Stimulated activated CD4-positive, alpha-beta T cell treated with anti-CD3 and anti-CD28 coated beads, Interleukin-4, amount 100 ng/mL, for 24 hours (primary cell): Measurements from ENCODE around the gene SCAF4.
A peak's percentile ranks its signal among the peaks of the same experiment; 100 is the strongest.
"Not testable (repeated sequence)": the region's sequence is repeated elsewhere in the genome, so short reads cannot be mapped to it uniquely, and the experiment has no call there.

Source experiments
- DNase-seq: peaks from one replicate; pipeline ENCODE4 v3.0.0-alpha.2; 2020

SCAF4 gene

DNA sequence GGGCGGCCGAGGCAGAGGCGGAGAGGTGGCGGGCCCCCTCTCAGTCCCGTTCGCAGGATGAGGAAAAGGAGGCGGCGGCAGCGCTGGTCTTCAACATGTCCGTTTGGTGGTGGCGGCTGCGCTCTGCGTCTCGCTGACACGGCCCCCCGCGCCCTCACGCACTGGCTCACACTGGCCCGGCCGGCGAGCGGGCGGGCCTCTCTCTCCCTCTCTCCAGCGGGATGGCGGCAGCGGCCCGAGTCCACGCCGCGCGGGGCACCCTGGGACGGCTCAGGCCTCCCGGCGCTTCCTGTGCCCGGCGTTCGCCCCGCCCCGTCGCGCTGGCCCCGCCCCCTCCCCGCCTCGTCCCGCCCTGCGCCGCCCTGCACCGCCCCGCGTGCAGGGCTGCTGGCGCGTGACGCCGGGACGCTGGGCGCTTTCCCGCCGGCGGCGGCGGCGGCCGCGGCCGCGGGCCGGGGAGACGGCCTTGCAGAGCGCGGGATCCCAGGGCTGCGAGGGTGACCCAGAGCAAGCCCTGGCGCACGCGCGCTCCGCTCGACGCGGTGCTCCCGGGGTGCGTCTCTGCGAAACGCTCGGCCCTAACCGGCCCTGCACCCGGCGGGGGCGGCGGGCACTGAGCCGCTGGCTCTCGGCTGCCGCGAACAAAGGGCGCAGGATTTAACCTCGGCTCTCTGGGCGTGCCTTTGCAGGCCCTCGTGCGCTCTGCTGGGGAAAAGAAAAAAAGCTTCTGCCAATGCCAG, at the start of gene SCAF4:
TSS of gene SCAF4 (minus strand) at position 262 of the 740 bp plus-strand sequence. CDS start 426 bp downstream, outside the sequence.
- peak; percentile 79 for DNase-seq

GRCh38 chr21:31780944-31781343, 49.0 kb upstream of the SCAF4 start:
- DNase-seq = no peak

DNA sequence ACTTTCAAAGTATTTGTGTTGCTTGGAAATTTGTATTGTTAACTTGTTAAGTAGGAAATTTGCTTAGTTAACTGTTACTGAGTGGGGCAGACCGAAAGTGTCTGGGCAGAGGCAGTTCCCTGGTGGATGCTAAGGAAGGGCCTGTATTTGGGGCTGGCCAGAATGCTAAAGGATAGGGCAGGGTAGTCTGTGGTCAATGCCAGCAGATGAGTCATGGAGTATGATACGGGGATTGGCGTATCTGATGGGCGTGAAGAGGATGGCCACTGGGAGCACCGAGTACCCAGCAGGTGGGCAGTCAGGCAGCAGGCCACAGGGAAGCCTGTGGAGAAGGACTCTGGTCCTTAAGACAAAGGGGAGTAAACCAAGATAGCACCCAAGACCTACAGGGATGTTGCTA, 46.6 kb upstream of the SCAF4 start:
- no peak for DNase-seq

DNA sequence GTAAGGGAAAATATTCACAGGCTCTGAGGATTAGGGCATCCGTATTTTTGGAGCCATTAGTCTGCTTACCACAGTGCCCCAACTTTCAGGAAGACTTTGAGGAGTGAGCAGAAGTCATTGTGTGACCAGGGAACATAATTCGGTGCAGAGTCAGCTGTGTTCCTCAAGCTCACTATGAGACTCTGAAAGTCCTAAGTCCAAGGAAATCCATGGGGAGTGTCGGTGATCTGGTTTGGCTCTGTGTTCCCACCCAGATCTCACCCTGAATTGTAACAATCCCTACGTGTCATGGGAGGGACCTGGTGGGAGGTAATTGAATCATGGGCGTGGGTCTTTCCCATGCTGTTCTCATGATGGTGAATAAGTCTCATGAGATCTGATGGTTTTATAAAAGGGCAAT, 45.9 kb upstream of the SCAF4 start:
- no peak for DNase-seq

DNA sequence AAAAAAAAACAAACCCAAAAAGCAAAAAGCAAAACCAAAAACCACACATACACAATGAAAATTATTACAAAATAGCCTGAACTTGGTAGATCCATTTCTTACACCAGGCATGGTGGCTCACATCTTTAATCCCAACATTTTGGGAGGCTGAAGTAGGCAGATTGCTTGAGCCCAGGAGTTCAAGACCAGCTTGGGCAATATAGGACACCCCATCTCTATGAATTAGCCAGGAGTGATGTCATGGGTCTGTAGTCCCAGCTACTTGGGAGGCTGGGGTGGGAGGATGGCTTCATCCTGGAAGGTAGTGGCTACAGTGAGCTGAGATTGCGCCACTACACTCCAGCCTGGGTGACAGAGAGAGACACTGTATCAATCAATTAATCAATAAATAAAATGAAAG, 42.1 kb upstream of the SCAF4 start:
- no peak for DNase-seq

GRCh38 chr21:31772674-31773555, 41.0 kb upstream of the SCAF4 start:
- no peak for DNase-seq

GRCh38 chr21:31771685-31772084, 39.8 kb upstream of the SCAF4 start:
- no peak for DNase-seq

DNA sequence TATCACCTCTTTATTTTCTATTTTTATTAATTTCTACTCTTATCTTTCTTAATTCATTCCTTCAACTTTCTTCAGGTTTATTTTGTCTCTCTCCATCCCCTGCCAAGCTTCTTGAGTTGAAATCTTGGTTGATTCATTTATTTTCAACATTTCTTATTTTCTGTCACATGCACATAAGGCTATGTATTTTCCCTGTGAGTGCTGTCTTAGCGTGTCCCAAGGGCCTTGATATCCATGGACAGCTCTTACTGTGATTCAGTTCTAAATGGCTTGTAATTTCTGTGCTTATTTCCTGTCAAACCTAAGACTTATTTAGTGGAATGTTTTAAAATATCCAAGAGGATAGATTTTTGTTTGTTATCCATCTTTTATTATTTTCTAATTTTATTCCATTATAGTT, 36.8 kb upstream of the SCAF4 start:
- no peak for DNase-seq

- no peak for DNase-seq
These were observed 35.0 kb upstream of the SCAF4 start for GRCh38 chr21:31766899-31767298.

GRCh38 chr21:31765850-31766249, 33.9 kb upstream of the SCAF4 start:
- not testable (repeated sequence) for DNase-seq

DNA sequence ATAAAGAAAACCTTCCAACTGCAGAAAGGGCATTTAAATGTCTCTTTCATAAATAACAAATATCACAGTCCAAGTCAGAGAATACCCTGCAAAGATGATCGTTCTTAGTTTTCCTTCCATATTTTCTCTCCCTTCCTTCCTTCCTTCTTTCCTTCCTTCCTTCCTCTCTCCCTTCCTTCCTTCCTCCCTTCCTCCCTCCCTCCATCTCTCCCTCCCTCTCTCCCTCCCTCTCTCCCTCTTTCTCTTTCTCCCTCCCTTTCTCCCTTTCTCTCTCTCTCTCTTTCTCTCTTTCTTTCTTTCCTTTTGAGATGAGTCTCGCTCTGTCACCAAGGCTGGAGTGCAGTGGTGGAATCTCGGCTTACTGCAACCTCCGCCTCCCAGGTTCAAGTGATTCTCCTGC, 29.0 kb upstream of the SCAF4 start:
- no peak for DNase-seq

DNA sequence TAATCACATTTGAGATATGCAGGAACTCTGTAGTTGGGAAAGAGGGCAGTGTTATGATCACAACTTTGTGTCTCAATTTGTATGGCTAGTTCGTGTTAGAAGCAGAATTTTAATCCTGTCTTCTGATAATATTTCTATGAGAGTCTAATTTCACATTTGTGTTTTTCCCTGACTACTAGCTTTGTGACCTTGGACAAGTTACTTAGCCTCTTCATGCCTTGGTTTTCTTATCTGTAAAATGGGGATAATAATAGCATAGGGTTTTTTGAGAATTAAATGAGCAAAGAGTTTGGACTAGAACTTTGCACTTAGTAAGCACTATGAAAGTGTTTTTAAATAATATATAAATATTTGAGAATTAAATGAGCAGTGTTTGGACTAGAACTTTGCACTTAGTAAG, 24.9 kb upstream of the SCAF4 start:
- no peak for DNase-seq

DNA sequence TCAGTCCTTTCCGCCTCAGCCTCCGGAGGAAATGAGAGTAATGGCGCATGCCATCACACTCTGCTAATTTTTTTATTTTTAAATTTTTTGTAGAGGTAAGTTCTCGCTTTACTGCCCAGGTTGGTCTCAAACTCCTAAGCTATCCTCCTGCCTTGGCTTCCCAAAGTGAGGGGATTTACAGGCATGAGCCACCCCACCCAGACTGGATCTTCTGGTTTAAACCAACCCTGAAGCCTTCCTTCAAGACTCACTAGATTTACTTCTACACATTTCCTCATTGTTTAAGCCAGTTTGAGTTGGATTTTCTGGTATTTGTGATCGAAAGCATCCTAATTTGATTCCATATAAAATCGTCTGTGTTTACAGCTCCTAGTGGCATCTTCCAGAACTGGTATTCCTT, 23.1 kb upstream of the SCAF4 start:
- DNase-seq = no peak

- no peak for DNase-seq
These were observed 22.7 kb upstream of the SCAF4 start for GRCh38 chr21:31754708-31754960.

DNA sequence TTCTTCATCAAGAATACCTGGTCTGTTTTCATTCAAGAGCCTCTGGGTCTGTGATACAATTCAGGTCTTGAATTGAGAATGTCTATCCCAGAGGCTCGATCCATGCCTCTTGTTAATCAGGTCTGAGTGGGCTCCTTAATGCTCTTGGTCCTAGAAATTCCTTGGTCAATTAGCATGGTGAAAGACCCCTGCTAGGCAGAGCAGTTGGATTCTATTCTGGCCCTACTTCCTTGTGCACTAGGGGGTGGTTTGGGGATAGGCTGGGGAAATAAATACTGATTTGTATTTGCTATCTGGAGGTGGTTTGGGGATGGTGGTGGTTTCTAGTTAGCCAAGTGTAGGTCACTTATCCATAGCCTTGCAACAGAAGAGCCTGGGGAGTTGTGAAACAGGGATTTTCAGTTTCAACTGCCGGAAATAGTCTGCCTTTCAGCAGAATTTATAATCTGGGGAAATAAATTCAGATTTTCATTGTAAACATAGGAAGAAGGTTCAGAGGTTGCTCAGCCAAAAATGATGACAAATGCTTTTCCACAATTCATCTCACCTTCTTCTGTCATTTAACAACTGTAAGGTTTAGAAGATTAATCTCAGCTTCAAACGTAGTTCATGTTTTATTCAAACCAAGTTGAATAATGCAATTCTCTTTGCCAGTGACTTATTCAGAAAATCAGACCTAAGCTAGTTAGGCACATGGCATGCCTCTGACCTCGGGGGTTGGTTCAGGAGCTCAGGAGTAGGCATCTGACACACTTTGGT, 22.2 kb upstream of the SCAF4 start:
- DNase-seq = no peak

GRCh38 chr21:31752967-31753366, 21.0 kb upstream of the SCAF4 start:
- DNase-seq = no peak

DNA sequence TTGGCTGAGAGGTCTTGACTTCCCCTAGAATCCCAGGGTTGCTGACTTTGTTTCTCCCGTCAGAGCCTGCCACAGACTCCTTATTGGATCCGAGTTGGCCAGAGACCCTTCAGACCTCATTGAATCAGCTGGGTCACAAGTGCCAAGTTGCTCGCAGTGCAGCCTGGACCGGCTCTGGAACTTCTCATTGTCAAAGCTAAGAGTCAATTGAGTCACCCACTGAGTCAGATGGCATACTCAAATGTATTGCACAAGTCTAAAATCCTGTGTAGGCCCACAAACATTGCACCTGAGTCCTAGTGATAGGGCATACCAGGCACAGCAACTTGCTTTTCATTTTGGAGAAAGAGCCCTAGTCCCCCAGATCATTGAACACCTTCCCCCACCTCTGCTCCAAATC, 20.4 kb upstream of the SCAF4 start:
- no peak for DNase-seq

DNA sequence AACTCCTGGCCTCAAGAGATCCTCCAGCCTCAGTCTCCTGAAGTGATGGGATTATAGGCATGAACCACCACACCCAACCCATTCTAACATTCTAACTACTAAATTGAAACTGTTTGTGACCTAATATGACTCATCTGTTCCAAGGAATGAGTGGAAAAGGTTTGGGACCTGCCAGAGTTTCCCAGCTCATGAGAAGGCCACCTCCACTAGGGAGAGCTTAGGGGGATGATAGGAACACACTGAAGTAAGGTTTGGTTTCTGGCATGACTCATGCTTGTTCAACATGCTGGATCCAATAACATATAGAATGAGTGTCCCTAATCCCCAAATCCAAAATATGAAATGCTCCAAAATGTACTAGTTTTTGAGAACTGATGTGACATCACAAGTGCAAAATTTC, 18.9 kb upstream of the SCAF4 start:
- DNase-seq = no peak

DNA sequence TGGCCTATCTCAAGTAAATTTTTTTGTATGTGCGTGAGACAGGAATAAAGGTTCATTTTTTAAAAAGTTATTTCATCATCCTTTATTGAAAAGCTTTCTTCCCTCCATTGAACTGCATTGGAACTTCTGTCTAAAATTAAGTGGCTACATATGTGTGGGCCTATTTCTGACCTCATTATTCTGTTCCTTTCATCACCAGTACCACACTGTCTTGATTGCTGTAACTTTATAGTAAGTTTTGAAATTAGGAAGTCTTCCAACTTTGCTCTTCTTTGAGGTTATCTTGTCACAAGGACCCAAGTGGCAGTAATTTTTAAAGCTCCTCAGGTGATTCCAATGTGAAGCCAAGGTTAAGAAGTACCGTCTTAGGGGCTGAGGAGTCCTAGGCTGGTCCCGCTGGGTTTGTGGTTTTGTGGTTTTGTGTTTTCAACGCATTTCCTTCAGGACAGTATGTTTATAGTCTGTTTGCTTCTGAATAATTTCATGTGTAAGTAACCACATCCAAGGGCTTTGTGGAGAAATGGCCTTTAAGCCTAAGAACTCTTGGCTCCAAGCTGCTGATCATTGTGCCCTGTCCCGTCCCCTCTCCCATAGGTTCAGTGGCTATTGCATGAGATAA, 12.4 kb upstream of the SCAF4 start:
- no peak for DNase-seq

DNA sequence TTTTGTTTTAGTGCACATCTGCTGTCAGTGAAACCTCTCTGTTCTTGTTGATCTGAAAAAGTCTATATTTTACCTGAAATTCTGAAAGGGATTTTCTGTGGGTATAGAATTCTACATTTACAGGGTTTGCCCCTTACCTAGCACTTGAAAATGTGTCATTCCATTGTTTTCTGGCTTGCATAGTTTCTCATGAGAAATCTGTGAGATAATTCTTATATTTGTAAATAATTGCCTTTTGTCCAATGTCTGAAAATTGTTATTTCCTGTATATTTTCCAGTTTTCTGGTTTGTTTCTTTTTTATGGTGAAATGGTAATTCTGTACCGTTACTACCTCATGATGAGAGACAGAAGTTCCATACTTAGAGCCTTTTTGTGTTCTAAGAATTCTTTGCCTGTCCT, 11.8 kb upstream of the SCAF4 start:
- DNase-seq = no peak

- DNase-seq = no peak
These were observed 9.2 kb upstream of the SCAF4 start for GRCh38 chr21:31741116-31741515.

DNA sequence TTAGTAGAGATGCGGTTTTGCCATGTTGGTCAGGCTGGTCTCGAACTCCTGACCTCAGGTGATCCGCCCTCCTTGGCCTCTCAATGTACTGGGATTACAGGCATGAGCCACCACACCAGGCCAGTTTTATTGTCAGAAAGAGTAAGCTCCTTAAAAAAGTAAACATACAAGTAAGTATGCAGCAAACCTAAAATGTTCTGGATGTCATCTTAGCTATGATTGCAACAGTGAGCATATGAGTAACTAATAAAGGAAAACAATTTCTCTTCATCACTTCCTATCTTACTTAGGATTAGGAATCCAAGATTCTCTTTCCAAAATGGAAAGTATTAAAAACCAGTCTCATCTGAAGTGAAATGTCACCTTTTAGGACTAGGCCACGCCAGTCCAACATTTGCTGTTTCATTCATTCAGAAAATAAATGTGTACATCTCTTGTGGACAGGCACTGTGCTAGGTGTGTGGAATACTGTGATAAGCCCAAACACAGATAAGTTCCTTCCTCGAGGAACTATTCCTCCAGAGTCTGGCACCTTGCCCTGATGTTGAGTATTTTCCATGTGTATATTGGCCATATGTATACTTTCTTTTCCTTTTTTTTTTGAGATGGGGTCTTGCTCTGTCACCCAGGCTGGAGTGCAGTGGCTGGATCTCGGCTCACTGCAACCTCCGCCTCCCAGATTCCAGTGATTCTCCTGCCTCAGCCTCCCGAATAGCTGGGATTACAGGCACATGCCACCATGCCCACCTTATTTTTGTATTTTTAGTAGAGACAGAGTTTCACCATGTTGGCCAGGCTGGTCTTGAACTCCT, 5.9 kb upstream of the SCAF4 start:
- not testable (repeated sequence) for DNase-seq
